Fibroblast of the conjunctiva (primary cell): ENCODE data around the gene OGG1.

Experiments
- DNase-seq: peaks from one replicate; pipeline ENCODE4 v3.0.0-alpha.2; 2010; ENCODE audit warnings: low read depth

OGG1 gene

GRCh38 chr3:9786209-9786739, 36.5 kb downstream of the OGG1 start:
- no peak for DNase-seq

GRCh38 chr3:9786825-9787669, 37.3 kb downstream of the OGG1 start:
- DNase-seq, result no peak

- no peak for DNase-seq
Observed at GRCh38 chr3:9787714-9788113, 38.0 kb downstream of the OGG1 start.

GRCh38 chr3:9791127-9791526, 41.4 kb downstream of the OGG1 start:
- DNase-seq, result no peak

- DNase-seq, result no peak
Observed at GRCh38 chr3:9791790-9792404, 42.1 kb downstream of the OGG1 start.

- peak; percentile 92 for DNase-seq
Observed at GRCh38 chr3:9792405-9793160, 42.8 kb downstream of the OGG1 start, which contains the start of the genes ARPC4 and TADA3. ARPC4 (plus strand) TSS chr3:9793082; CDS start chr3:9793122, 40 bp downstream. TADA3 (minus strand) TSS chr3:9792473; CDS start chr3:9791466, 1,007 bp downstream.

GRCh38 chr3:9793161-9793781, 43.5 kb downstream of the OGG1 start:
- DNase-seq, result no peak

GRCh38 chr3:9794400-9794799, 44.6 kb downstream of the OGG1 start:
- DNase-seq, result no peak

- DNase-seq, result no peak
Observed at GRCh38 chr3:9795207-9795606, 45.5 kb downstream of the OGG1 start.

- no peak for DNase-seq
Observed at GRCh38 chr3:9797196-9797945, 47.6 kb downstream of the OGG1 start.

- no peak for DNase-seq
Observed at GRCh38 chr3:9800529-9800928, 50.8 kb downstream of the OGG1 start.

- DNase-seq, result no peak
Observed at GRCh38 chr3:9803494-9803893, 53.7 kb downstream of the OGG1 start.

- DNase-seq, result no peak
Observed at GRCh38 chr3:9804996-9805395, 55.2 kb downstream of the OGG1 start.

- no peak for DNase-seq
Observed at GRCh38 chr3:9806137-9806536, 56.4 kb downstream of the OGG1 start.
